Neutrophil (primary cell): Measurements from ENCODE around the gene ADGRG3.
"Not testable (repeated sequence)": the region's sequence is repeated elsewhere in the genome, so short reads cannot be mapped to it uniquely, and the experiment has no call there.

Source experiments
- H3K27ac ChIP-seq: fragments of 200-600 bp; sonication (generic); 2 replicates; pipeline ENCODE4 v1.5.1; 2016; ENCODE audit warnings: mild to moderate bottlenecking, moderate library complexity
- H3K27me3 ChIP-seq: fragments of 200-600 bp; sonication (generic); 2 replicates; pipeline ENCODE4 v1.6.0; 2016; ENCODE audit warnings: mild to moderate bottlenecking
- H3K36me3 ChIP-seq: fragments of 200-600 bp; sonication (generic); 2 replicates; pipeline ENCODE4 v1.5.1; 2017
- H3K4me1 ChIP-seq, 2 experiments: fragments of 200-600 bp in 1 of 2; sonication (generic) in 1 of 2; 1 replicate in 1 of 2; 2 replicates in 1 of 2; pipeline versions ENCODE4 v1.5.1 to v1.6.1; 2013 to 2016; ENCODE audit warnings: low read depth in 1 of 2, low read length in 1 of 2, mild to moderate bottlenecking in 1 of 2, moderate library complexity in 1 of 2; ENCODE audit not compliant: control insufficient read depth in 1 of 2, insufficient read depth in 1 of 2
- H3K4me3 ChIP-seq, 2 experiments: fragments of 200-600 bp in 1 of 2; sonication (generic) in 1 of 2; 1 replicate in 1 of 2; 2 replicates in 1 of 2; pipeline ENCODE4 v1.5.1; 2013 to 2016; ENCODE audit warnings: low read depth in 1 of 2, low read length in 1 of 2, mild to moderate bottlenecking in 1 of 2, moderate library complexity in 1 of 2
- H3K9me3 ChIP-seq: fragments of 200-600 bp; sonication (generic); 2 replicates; pipeline ENCODE4 v1.5.1; 2016
- TF ChIP-seq, protein P1 (sequence below): fragments of 200-600 bp; sonication (generic); IDR thresholded peaks from 2 replicates; pipeline ENCODE4 v1.5.1; 2016; ENCODE audit warnings: antibody characterized with exemption

Gene ADGRG3

DNA sequence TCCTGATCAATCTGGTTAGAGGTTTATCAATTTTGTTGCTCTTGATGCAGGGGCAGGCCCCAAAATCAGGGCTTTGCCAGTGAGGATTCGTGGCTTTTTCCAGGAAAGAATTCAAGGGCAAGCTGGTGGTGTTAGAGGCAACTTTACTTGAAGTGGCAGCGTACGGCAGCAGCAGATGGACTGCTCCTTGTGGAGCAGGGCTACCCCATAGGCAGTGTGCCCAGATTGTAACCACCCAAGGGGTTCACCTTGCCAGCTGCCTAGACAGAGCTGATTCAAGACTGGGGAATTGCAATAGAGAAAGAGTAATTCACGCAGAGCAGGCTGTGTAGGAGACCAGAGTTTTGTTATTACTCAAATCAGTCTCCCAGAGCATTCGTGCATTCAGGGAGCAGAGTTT is 43.2 kb downstream of the ADGRG3 start:
- TF ChIP-seq, protein P1, sequence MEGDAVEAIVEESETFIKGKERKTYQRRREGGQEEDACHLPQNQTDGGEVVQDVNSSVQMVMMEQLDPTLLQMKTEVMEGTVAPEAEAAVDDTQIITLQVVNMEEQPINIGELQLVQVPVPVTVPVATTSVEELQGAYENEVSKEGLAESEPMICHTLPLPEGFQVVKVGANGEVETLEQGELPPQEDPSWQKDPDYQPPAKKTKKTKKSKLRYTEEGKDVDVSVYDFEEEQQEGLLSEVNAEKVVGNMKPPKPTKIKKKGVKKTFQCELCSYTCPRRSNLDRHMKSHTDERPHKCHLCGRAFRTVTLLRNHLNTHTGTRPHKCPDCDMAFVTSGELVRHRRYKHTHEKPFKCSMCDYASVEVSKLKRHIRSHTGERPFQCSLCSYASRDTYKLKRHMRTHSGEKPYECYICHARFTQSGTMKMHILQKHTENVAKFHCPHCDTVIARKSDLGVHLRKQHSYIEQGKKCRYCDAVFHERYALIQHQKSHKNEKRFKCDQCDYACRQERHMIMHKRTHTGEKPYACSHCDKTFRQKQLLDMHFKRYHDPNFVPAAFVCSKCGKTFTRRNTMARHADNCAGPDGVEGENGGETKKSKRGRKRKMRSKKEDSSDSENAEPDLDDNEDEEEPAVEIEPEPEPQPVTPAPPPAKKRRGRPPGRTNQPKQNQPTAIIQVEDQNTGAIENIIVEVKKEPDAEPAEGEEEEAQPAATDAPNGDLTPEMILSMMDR, result no peak
- no peaks in the 10 kb centered on the region for H3K27me3 ChIP-seq

DNA sequence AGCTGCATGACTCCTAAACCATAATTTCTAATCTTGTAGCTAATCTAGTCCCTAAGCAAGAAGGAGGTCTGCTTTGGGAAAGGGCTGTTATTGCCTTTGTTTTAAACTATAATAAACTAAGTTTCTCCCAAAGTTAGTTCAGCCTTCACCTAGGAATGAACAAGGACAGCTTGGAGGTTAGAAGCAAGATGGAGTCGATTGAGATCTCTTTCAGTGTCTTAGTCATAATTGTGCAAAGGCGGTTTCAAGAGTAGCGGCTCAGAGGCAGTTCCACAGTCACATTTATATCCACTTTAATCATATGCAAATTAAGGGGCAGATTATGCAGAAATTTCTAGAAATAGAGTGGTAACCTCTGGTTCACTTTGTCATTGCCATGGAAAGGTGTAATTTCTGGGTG is 43.9 kb downstream of the ADGRG3 start:
- Histone ChIP-seq H3K36me3 (no peaks in the 10 kb centered on the region), H3K27ac (no peak overlapping the region), H3K9me3 (no peaks in the 10 kb centered on the region), H3K4me3 (no peak overlapping the region), H3K4me1 (no peaks in the 10 kb centered on the region), H3K27me3 (no peaks in the 10 kb centered on the region)
- TF ChIP-seq, protein P1, result no peak

More for the DNA sequence above, 43.2 kb downstream of the ADGRG3 start:
- H3K27ac ChIP-seq, result no peak overlapping the region
- H3K4me3 ChIP-seq, result no peak overlapping the region
- H3K4me1 ChIP-seq, result no peaks in the 10 kb centered on the region
- no peaks in the 10 kb centered on the region for H3K36me3 ChIP-seq
- no peaks in the 10 kb centered on the region for H3K9me3 ChIP-seq

DNA sequence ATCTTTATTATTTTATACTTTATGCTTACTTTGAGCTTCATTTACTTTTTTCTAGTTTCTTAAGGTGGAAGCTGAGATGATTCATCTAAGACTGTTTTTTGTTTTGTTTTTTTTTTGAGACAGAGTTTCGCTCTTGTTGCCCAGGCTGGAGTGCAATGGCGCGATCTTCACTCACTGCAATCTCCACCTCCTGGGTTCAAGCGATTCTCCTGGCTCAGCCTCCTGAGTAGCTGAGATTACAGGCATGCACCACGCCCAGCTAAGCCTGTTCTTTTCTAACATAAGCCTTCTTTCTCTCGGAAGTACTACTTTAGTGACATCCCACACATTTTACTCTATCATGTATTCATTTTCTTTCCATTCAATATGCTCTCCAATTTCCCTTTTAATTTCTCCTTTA is 44.5 kb downstream of the ADGRG3 start:
- H3K36me3 ChIP-seq, H3K27me3 ChIP-seq, H3K27ac ChIP-seq, H3K4me3 ChIP-seq, H3K9me3 ChIP-seq, H3K4me1 ChIP-seq: not testable (repeated sequence)

DNA sequence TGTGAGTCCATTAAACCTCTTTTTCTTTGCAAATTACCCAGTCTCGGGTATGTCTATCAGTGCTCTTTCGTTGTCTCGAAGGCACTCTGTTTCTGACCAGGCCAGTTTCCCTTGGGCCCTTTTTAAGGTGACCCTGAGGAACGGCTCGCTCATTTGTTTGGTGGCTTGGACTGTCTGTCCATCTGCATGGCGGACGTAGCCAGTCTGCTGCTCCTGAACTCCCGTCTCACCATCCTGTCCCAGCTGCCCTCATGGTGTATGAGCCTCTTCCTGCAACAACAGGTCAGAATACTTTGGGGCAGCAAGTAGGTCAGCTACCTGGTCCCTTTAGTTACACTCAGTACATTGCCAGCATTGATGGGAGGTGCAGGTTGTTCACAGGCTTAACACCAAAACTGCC is 45.5 kb downstream of the ADGRG3 start:
- TF ChIP-seq, protein P1, result no peak
- H3K4me1 ChIP-seq, result no peaks in the 10 kb centered on the region
- H3K9me3 ChIP-seq, result no peaks in the 10 kb centered on the region
- H3K36me3 ChIP-seq, result no peaks in the 10 kb centered on the region
- no peak overlapping the region for H3K27ac ChIP-seq
- no peak overlapping the region for H3K4me3 ChIP-seq
- no peaks in the 10 kb centered on the region for H3K27me3 ChIP-seq

DNA sequence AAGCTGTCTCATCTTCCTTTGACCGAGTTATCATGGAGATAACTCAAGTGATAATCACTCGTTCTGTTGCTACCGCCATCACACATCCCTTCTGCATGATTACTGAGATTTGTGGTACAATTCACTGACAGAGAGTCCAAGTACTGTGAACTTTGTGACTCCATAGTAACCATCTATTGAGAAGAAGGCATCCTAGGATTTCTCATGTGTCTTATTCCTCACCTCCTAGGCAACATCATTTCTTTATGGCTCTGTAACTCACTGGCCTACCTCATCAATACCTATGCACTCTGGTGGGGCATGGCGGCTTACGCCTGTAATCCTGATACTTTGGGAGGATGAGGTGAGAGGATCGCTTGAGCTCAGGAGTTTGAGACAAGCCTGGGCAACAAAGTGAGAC is 45.9 kb downstream of the ADGRG3 start:
- TF ChIP-seq, protein P1, result no peak
- Histone ChIP-seq H3K27ac (no peak overlapping the region), H3K4me1 (no peaks in the 10 kb centered on the region), H3K4me3 (no peak overlapping the region), H3K27me3 (no peaks in the 10 kb centered on the region), H3K36me3 (no peaks in the 10 kb centered on the region), H3K9me3 (no peaks in the 10 kb centered on the region)

DNA sequence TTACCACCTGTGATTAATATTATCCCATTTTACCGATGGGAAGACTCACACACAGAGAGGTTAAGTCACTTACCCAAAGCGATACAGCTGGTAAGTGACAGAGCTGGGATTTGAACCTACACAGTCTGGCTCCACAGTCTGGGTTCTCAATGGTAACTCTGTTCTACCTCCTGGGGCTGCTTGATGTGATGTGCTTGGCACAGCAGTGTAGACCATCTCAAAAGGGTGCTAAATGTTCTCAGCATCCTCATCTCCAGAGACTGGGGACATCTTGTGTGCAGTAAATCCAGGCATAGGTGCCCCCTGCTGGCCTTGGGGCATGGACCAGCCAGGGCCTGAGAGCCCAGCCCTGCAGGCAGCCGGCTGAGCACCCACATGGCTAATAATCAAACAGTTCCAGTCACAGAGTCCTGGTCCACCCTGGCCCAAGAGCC is 52.1 kb downstream of the ADGRG3 start:
- H3K36me3 ChIP-seq, result no peaks in the 10 kb centered on the region
- H3K27ac ChIP-seq, result peak overlapping the region; percentile 15
- no peak overlapping the region for H3K4me3 ChIP-seq
- no peaks in the 10 kb centered on the region for H3K27me3 ChIP-seq
- H3K9me3 ChIP-seq, result no peaks in the 10 kb centered on the region
- no peaks in the 10 kb centered on the region for H3K4me1 ChIP-seq
- TF ChIP-seq, protein P1, result peak; percentile 82
